GM12875 (cell line): ENCODE results near the gene SRSF11.
A peak's percentile ranks its signal among the peaks of the same experiment; 100 is the strongest.

Experiments
- H3K4me3 ChIP-seq: one replicate; pipeline ENCODE4 v1.5.1; 2011; ENCODE audit warnings: low read depth, low read length, control low read depth
- CTCF ChIP-seq: IDR thresholded peaks from 2 replicates; pipeline ENCODE4 v1.5.1; 2011; ENCODE audit warnings: low read depth, mild to moderate bottlenecking, control low read depth, inconsistent platforms, low read length, moderate library complexity, borderline replicate concordance; ENCODE audit not compliant: insufficient read depth

The SRSF11 gene

GRCh38 chr1:70207492-70207891 lies 13.7 kb upstream of the SRSF11 start:
- no peak for TF ChIP-seq CTCF
- no peak overlapping the region for H3K4me3 ChIP-seq

GRCh38 chr1:70208292-70208691 lies 12.9 kb upstream of the SRSF11 start:
- no peak overlapping the region for H3K4me3 ChIP-seq
- no peak for TF ChIP-seq CTCF

GRCh38 chr1:70210820-70211219 lies 10.4 kb upstream of the SRSF11 start:
- H3K4me3 ChIP-seq = no peak overlapping the region
- TF ChIP-seq CTCF = no peak

GRCh38 chr1:70211541-70211940 lies 9.6 kb upstream of the SRSF11 start:
- H3K4me3 ChIP-seq = no peak overlapping the region
- TF ChIP-seq CTCF = no peak

GRCh38 chr1:70220015-70220414 lies 1.2 kb upstream of the SRSF11 start:
- H3K4me3 ChIP-seq = no peak overlapping the region

GRCh38 chr1:70220517-70221237 lies 503 bp upstream of the SRSF11 start:
- H3K4me3 ChIP-seq = peak overlapping the region; percentile 14
- TF ChIP-seq CTCF = no peak

More at GRCh38 chr1:70220015-70220414, 1.2 kb upstream of the SRSF11 start:
- no peak for TF ChIP-seq CTCF

- H3K4me3 ChIP-seq = peak overlapping the region; percentile 78
- TF ChIP-seq CTCF = no peak
Measured at GRCh38 chr1:70222716-70223235, 1.6 kb downstream of the SRSF11 start.
